Measurements from ENCODE around the gene CD99.
"Not testable (repeated sequence)": the region's sequence is repeated elsewhere in the genome, so short reads cannot be mapped to it uniquely, and the experiment has no call there.

DNA sequence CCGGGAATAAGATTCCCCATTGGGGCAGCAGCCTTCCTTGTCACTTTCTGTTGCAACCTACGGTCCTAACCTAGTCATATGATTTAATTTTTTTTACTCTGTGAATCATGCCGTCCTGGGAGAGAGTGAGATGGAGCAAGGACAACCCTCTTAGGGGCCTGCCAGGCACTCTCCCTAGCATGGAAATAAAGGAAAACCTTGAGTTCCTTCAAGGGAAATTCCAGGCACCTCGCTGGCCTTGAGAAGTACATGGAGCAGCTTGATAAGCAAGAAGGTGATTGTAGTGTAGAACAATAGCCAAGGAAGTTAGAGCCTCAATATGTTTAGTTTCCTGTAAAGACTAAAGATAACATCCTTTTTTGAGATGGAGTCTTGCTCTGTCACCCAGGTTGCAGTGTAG, 71.6 kb downstream of the CD99 start:
- TF ChIP-seq, protein P1, sequence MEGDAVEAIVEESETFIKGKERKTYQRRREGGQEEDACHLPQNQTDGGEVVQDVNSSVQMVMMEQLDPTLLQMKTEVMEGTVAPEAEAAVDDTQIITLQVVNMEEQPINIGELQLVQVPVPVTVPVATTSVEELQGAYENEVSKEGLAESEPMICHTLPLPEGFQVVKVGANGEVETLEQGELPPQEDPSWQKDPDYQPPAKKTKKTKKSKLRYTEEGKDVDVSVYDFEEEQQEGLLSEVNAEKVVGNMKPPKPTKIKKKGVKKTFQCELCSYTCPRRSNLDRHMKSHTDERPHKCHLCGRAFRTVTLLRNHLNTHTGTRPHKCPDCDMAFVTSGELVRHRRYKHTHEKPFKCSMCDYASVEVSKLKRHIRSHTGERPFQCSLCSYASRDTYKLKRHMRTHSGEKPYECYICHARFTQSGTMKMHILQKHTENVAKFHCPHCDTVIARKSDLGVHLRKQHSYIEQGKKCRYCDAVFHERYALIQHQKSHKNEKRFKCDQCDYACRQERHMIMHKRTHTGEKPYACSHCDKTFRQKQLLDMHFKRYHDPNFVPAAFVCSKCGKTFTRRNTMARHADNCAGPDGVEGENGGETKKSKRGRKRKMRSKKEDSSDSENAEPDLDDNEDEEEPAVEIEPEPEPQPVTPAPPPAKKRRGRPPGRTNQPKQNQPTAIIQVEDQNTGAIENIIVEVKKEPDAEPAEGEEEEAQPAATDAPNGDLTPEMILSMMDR (IDR thresholded peaks at IDR 0.05), result not testable (repeated sequence)
- not testable (repeated sequence) for TF ChIP-seq POLR2A (IDR thresholded peaks at IDR 0.05)

Measured in body of pancreas (tissue), 4 donors.